Umbilical cord (tissue), 2 donors: Measurements from ENCODE around the gene MEGF10. TPM values are rescaled to one million over a fixed set of nuclear protein-coding genes. Genes with fewer than 3 reads are reported as not detected.
"Not testable (repeated sequence)": the region's sequence is repeated elsewhere in the genome, so short reads cannot be mapped to it uniquely, and the experiment has no call there.

ENCODE experiments used
- DNase-seq: peaks from one replicate; pipeline ENCODE4 v3.0.0-alpha.2; 2015; ENCODE audit warnings: low spot score
- total RNA-seq: library from RNA; depleted of rRNA; stranded (reverse); fragments of >200 nt; gene quantifications from one replicate; pipeline ENCODE4 v1.2.3, GENCODE V29; 2014; ENCODE audit warnings: low replicate concordance; ENCODE audit not compliant: insufficient read depth

Gene MEGF10
- total RNA-seq, result 5.3 TPM

DNA sequence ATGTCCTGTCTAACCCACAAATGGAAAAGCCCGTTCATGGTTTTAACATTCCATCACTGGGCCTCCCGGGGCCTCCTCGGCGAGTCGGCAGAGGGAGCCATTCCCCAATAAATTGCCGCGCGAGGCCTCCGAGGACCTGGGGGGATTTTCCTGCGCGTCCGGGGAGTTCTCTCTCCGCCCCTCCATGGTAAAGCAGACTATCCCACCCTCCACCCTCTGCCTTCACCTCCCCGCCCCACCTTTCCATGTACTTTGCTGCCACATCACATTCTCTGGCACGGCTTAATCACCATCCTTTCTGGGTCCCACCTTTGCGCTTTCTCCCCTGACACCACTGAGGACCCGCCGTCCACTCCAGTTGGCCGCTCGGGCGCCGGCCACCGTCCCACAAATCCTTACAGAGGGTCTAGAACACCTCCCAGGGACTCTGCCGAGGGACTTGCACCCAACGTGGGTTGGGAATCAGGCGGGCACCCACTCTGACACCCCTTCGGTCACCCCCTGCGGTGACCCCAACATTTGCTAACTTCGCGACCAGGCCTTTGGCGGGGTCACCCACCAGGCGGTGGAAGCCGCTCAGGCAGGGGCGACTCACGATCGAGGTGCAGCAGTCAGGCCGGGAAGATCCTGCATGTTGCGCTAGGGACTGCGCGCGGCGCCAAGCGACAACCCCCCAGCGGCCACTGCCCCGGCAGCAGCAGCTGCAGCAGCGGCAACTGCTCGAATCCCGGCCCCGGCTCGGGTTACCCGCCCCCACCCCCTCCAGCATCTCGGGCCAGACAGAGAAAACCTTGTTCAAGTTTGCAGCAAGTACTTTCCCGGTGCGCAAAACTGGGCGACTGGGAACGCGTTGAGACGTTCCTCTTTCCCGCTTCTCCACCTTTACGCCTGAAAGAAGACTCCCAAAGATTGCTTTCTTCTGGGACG, at the start of gene MEGF10:
Gene MEGF10, plus strand, starts transcription at position 778 of the 927 bp plus-strand sequence. CDS start 40,513 bp downstream, outside the sequence.
- DNase-seq, result peak; percentile 59

DNA sequence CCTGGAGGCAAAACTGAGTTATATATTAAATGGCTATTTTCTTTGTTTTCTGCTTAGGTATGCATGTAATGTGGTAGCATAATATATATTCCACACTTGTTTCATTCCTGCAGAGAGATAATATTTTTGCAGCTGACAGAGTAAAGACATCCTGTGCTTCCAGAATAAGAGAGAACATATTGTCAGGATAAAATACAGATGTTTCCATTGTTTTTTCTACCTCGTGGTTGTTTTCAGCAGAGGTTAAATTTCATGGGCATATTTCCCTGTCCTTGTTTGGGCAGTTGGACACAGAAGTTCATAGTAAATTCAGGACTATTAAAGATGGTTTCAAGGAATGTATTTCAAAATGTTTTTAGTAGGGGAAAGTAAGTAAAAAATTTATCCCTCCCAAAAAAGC, 47.6 kb upstream of the MEGF10 start:
- no peak for DNase-seq

DNA sequence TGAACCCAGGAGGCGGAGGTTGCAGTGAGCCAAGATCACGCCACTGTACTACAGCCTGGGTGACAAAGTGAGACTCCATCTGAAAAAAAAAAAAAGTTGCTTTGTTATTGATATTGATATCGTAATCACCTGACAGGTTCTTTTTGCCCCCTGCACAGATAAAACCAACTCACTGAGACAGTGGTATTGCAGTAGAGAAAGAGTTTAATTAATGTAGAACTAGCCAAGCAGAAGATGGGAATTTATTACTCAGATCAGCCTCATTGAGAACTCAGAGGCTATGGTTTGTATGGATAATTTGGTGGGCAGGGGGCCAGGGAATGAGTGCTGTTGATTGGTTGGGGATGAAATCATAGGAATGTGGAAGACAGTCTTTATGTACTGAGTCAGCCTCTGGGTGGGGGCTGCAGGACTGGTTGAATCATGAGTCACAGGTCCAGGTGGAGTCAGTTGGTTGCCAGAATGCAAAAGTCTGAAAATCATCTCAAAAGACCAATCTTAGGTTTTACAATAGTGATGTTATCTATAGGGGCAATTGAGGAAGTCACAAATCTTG, 35.8 kb upstream of the MEGF10 start:
- DNase-seq, result no peak

DNA sequence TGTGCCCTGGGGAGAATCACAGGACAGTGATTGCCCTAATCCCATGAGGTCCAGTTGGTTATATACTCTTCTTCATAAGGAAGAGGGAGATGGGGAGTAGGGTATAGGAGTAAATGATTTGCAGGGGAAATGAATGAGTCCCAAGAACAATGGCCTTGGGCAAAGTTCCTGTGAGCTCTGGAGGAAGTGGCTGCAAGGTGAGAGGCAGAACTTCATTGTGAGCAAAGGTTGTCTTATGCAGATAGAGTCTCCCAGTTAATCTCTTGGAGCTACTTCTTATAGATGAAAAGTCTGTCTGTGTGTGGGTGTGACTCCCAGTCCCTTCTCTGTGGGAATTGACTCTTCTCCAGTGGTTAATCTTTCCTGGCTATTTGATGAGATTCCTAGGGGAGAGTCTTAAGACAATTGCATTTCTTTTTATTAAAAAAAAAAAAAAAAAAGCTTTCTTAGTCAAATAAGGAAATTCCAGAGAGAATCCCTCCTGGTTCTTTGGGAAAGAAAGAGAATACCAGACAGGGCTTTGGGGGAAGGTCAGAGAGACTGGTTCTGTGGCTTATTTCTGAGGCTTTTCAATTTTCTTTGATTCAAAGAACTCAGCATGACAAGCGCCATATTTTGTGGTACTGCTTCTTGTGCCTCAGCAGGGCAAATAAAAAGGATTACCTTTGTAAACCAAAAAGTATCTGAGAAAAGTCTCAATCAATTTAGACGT, 33.6 kb upstream of the MEGF10 start:
- no peak for DNase-seq

DNA sequence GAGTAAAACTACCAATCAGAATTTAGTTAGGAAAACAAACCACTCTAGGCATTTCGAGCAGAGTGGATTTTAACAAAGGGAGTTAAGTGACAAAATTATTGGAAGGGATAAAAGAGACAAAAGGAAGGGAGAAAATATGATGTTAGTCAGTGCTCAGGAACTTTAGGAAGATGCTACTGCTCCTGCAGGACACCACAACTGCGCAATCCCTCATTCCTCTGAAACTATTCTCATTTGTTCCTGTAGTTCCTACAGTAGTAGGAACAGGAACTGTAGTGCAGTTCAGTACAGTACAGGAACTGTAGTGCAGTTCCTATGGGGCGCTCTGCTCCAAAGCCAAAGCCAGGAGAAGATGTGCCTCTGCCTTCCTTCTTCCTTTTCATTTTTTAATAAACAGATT, 29.9 kb upstream of the MEGF10 start:
- DNase-seq, result no peak

DNA sequence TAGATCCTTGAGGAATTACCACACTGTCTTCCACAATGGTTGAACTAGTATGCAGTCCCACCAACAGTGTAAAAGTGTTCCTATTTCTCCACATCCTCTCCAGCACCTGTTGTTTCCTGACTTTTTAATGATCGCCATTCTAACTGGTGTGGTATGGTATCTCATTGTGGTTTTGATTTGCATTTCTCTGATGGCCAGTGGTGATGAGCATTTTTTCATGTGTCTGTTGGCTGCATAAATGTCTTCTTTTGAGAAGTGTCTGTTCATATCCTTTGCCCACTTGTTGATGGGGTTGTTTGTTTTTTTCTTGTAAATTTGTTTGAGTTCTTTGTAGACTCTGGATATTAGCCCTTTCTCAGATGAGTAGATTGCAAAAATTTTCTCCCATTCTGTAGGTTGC, 25.1 kb upstream of the MEGF10 start:
- not testable (repeated sequence) for DNase-seq

DNA sequence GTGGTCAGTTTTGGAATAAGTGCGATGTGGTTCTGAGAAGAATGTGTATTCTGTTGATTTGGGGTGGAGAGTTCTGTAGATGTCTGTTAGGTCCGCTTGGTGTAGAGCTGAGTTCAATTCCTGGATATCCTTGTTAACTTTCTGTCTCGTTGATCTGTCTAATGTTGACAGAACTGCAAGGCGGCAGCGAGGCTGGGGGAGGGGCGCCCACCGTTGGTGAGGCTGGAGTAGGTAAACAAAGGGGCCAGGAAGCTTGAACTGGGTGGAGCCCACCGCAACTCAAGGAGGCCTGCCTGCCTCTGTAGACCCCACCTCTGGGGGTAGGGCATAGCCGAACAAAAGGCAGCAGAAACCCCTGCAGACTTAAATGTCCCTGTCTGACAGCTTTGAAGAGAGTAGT, 22.3 kb upstream of the MEGF10 start:
- not testable (repeated sequence) for DNase-seq

DNA sequence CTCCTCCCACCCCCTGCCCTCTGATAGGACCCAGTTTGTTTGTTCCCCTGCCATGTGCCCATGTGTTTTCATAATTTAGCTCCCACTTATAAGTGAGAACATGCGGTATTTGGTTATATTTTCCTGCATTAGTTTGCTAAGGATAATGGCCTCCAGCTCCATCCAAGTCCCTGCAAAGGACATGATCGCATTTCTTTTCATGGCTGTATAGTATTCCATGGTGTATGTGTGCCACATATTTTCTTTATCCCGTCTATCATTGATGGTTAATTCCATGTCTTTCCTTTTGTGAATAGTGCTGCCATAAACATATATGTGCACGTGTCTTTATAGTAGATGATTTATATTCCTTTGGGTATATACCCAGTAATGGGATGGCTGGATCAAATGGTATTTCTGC, 19.9 kb upstream of the MEGF10 start:
- DNase-seq, result not testable (repeated sequence)

DNA sequence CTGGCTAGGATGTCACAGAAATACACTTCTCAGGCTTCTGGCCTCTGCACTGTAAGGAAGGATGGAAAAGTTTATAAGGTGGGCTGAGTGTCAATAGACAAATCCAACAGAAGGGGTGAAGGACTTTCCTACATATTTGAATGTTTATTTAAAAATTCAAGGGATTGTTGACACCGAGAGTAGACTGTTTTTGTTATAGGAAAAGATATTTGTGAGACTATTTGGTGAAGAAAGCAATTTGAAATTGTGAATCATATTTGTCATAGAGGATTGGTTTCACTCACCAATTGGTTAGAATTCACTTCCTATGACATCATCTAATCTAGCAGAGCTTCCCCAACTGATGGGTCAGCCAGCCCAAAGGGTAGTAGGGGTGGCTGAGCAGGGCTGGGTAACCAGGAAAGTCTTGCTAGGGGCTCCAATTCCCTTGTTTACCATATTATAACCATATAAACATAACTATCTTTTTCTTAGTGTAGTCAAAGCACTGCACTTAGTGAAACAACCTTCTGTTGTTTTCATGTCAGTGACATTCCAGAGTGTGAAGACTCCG, 14.9 kb upstream of the MEGF10 start:
- DNase-seq, result no peak

DNA sequence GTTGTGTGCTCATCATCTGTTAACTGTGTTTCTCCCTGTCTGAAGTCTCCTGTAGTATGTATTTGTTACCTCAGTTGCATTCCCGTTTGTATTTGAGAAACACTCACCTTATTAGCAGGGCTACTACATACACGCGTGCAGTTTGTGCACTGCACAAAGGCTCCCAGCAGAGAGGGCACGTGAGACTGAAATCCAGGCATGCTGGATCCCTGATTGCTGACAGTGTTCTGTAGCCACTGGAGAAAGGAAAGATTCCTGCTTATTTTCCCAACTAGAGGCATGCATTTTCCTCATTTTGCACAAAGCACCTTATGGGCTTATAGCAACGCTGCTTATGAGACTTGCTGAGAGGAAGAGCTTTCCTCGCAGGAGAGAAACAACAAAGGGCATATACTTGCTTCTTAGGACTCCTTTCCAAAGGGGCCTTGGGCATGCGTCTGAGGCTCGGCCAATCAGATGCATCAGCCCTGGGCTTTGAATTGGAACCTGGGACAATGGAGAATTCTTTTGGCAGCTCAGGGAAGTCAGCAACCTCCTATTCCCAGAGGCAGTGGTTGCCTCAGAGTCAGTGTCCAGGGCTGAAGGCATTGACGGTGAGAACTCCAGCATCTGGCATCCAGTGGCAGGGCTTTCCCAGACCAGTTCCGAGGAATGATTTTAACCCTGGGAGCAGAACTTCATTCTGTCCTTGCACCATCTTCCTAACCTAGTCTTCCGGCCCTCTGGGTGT, 9.9 kb upstream of the MEGF10 start:
- no peak for DNase-seq

DNA sequence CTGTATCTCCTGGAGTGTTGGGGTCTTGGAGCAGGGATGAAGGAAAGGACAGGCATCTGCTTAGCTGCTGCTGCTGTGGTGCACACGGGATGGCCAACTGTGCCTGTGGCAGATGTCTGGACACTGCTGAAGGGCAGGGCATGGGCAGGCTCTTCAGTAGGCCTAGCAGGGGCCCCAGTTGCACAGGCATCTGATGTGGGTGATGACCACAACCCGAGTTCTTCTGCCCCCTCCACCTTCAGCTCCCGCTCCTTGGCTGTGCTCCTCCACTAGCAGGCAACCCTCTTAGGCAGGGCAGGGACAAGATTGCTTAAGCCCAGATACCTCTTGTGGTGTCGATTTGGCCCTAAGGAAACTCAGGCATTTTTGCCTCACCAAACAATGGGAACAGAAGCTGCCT, 9.0 kb upstream of the MEGF10 start:
- no peak for DNase-seq

DNA sequence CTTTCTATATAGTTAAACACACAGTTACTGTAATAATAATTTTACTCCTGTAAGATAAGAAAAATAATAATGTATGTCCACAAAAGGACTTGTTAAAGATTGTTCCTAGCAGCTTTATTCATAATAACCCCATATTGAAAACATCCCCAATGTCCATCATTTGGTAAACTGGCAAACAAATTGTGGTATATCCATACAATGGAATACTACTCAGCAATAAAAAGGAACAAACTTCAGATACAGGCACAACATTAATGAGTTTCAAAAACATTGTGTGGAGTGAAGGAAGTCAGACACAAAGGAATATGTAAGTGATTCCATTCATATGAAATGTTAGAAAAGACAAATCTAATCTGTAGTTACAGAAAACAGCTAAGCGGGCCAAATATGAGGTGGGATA, 1.9 kb upstream of the MEGF10 start:
- DNase-seq, result no peak

DNA sequence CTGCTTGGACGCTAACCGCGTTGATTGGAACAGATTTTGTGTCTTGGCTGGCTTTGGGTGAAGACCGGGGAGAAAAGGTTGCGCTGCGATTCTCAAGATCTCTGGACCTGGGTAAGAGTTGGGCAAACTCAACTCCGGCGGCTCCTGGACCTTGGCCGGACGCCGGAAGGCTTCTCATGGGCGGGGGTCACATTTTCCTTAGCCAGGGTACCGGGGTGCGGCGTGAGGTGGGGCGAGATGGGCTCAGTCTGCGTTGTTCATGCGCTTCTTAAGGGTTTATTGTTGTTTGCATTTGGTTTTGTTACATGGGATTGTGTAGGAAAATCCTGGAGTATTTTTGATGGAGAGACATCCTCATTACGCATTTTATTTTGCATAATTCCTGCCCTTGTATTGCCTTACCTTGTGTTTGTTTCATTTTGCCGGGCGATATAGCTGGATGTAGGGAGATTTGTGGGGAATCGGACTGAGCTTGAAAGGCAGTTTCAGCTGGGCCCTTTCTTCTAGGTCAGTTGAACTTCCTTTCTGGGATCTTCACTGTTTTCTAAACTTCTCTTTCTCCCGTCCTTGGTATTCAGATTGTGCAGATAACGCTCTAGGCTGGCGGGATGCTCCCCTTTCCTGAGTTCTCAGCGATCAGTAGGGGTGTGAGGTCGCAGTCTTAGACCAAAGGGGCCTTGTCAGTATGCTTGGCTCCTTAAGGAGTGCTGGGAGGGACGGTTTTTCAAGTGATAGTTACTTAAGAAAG, 524 bp downstream of the MEGF10 start:
- no peak for DNase-seq

DNA sequence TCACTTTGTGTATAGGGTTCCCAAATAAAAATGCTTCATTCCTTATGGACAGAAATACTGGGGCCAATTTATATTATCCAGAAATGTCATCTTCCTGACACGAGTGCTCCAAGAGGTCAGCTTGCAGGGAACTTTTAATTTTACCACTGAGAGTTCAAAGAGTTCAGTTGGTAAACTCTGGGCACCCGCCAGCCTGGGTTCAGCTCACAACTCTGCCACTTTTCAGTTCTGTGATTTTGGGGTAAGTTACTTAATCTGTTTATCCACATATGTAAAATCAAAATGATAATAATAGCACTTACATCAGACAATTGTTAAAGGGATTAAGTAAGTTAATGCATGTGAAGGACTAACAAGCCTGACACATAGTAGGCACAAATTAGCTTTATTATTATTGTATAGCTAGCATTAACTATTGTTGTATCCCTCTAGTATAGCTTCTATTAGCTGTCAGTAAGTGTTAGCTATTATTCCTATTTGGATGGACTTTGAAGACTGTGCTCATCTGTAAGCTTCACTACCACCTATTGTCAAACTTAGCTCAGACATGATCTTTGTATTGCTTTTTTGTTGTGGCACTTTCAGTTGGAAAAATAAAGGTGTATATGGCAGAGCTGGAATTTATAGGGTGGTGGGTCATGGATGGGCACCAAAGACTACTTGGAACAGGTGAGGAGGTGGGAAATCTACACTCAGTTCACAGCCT, 1.6 kb downstream of the MEGF10 start:
- no peak for DNase-seq

DNA sequence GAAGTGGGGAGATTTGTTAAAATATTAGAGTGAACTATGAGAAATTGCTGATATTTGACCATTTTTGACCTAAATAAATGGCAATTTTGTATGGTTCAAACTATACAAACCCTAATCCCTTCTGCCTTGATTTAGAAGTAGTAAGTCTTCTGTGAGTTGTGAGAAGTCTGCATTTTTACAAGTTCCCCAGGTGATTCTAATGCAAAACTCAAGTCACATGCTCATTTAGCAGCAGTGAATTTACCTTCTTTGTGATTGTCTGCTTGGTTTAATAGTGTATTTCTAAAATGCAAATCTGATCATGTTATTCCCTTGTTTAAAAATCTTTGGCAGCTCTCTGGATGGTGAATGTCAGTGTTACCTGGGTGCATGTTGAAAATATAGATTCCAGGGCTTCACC, 2.8 kb downstream of the MEGF10 start:
- DNase-seq, result no peak

DNA sequence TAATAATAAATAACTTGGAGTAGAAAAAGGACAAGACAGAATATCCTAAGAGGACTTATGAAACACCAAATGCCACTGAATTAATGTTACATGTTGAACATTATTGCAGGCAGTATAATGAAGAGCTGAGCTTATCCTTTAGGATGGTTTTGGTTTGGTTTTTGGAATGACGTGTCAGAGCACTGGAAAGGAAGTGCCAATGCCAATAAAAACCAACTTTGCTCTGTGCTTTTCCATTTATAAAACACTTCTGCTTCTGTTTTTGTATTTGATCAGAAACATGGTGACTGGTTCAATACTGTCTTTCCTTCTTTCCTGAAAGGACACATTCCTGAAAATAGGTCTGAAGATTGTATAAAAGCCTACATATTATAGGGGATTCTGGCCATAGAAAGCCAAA, 4.2 kb downstream of the MEGF10 start:
- DNase-seq, result no peak

DNA sequence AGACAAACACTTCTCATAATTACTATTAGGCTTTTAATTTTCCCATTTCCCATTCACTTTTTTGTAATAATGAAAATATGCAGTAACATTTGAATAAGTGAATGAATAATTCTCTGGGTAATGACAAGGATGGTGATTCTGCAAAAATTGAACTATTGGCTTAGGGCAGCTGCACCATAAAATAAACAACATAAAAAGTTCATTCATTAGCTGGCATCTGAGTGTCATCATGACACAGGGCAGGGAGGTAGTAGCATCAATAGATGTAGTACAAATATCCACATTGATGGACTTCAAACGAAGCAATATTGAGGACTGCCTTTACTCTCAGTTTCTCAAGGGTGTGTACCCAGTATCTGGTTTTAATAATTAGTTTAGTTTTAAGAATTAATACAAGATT, 4.9 kb downstream of the MEGF10 start:
- DNase-seq, result no peak

DNA sequence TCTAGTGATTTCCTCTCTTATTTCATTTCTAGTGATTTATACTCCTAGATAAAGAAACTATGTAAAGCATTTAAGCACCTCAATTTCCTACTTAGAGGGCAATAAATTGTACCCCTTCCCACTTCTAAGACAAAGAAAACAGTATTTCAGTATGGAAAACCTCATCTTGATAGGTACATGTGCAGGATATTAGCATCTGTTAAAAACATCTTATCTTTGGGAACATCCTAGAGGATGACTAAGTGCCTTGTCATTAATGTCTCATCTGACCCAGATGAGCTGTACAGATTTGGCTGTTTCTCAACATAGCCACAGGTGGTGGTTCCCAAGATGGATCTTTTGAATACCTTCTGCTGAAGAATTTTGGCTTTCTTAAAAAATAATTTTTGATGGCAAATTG, 5.7 kb downstream of the MEGF10 start:
- no peak for DNase-seq

DNA sequence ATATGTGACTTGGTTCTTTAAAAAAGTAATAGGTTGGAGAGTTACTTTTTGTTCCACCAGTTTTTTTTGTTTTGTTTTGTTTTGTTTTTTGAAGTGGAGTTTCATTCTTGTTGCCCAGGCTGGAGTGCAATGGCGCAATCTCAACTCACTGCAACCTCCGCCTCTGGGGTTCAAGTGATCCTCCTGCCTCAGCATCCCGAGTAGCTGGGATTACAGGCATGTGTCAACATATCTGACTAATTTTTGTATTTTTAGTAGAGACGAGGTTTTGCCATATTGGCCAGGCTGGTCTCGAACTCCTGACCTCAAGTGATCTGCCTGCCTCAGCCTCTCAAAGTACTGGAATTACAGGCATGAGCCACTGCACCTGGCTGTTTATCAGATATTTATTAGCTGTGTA, 6.3 kb downstream of the MEGF10 start:
- not testable (repeated sequence) for DNase-seq
